WTC11 (cell line): Measurements from ENCODE around the gene PTPA. TPM values are rescaled to one million over a fixed set of nuclear protein-coding genes. Genes with fewer than 3 reads are reported as not detected.
"Not testable (repeated sequence)": the region's sequence is repeated elsewhere in the genome, so short reads cannot be mapped to it uniquely, and the experiment has no call there.

Experiments used
- ATAC-seq: fragments of 200-7000 bp; cut with Tn5 transposase; 2 replicates; pipeline ENCODE4 v1.10.0; 2021; ENCODE audit warnings: mild to moderate bottlenecking, moderate library complexity
- CTCF ChIA-PET: fragments of 300-600 bp; sonication (Branson Sonifier 250); formaldehyde crosslinking; loops from one replicate; lab custom pipeline; 2021; ENCODE audit warnings: antibody characterized with exemption; lab: Charles Lee
- POLR2A ChIA-PET: fragments of 350-600 bp; sonication (Branson Sonifier 250); formaldehyde crosslinking; loops from one replicate; lab custom pipeline; 2021; ENCODE audit warnings: antibody characterized with exemption; lab: Charles Lee
- DNase-seq: peaks from one replicate; pipeline ENCODE4 v3.0.0; 2021; ENCODE audit warnings: low spot score
- H3K27ac Mint-ChIP-seq: 2 replicates; pipeline ENCODE4 v1.8.0; 2021; ENCODE audit warnings: mixed read lengths
- H3K27me3 Mint-ChIP-seq: 2 replicates; pipeline ENCODE4 v1.8.0; 2021; ENCODE audit warnings: low read depth, mild to moderate bottlenecking, moderate library complexity, mixed read lengths
- H3K36me3 Mint-ChIP-seq: 2 replicates; pipeline ENCODE4 v1.8.0; 2021; ENCODE audit warnings: mixed read lengths
- H3K4me1 Mint-ChIP-seq: 2 replicates; pipeline ENCODE4 v1.8.0; 2022; ENCODE audit warnings: mixed read lengths
- H3K4me3 Mint-ChIP-seq: 2 replicates; pipeline ENCODE4 v1.8.0; 2021; ENCODE audit warnings: mild to moderate bottlenecking, moderate library complexity, mixed read lengths
- H3K9me3 Mint-ChIP-seq: 2 replicates; pipeline ENCODE4 v1.8.0; 2021; ENCODE audit warnings: mixed read lengths
- AFF4 ChIP-seq: sonication (generic); formaldehyde crosslinking; IDR thresholded peaks from 2 replicates; pipeline ENCODE4 v1.8.1; 2023; ENCODE audit warnings: mild to moderate bottlenecking, missing genetic modification reagents, borderline replicate concordance
- ETV6 ChIP-seq: sonication (generic); formaldehyde crosslinking; IDR thresholded peaks from 2 replicates; pipeline ENCODE4 v1.8.1; 2022; ENCODE audit warnings: mild to moderate bottlenecking, missing genetic modification reagents
- GTF2I ChIP-seq: fragments of 250-450 bp; sonication (Bioruptor Pico); conservative IDR thresholded peaks from 2 replicates; pipeline ENCODE4 v1.4.0; 2021; ENCODE audit warnings: mild to moderate bottlenecking
- IRF2 ChIP-seq: sonication (generic); formaldehyde crosslinking; IDR thresholded peaks from 2 replicates; pipeline ENCODE4 v1.8.0; 2022; ENCODE audit warnings: low read depth, missing genetic modification reagents, borderline replicate concordance
- MLX ChIP-seq: sonication (generic); formaldehyde crosslinking; IDR thresholded peaks from 2 replicates; pipeline ENCODE4 v1.8.1; 2023; ENCODE audit warnings: mild to moderate bottlenecking, missing genetic modification reagents, moderate library complexity
- MXD4 ChIP-seq: fragments of 250-450 bp; sonication (Bioruptor Pico); IDR thresholded peaks from 2 replicates; pipeline ENCODE4 v1.8.0; 2021; ENCODE audit warnings: mild to moderate bottlenecking, moderate library complexity, borderline replicate concordance
- NR1H2 ChIP-seq: sonication (generic); formaldehyde crosslinking; IDR thresholded peaks from 2 replicates; pipeline ENCODE4 v1.9.0; 2021; ENCODE audit warnings: mild to moderate bottlenecking, moderate library complexity, missing genetic modification reagents
- OVOL2 ChIP-seq: fragments of 250-450 bp; sonication (Bioruptor Pico); IDR thresholded peaks from 2 replicates; pipeline ENCODE4 v1.9.0; 2021; ENCODE audit warnings: mild to moderate bottlenecking, borderline replicate concordance
- SMAD3 ChIP-seq: sonication (generic); formaldehyde crosslinking; IDR thresholded peaks from 2 replicates; pipeline ENCODE4 v1.8.0; 2022; ENCODE audit warnings: missing genetic modification reagents, mild to moderate bottlenecking, borderline replicate concordance
- TEAD1 ChIP-seq: sonication (generic); formaldehyde crosslinking; IDR thresholded peaks from 2 replicates; pipeline ENCODE4 v1.8.0; 2022; ENCODE audit warnings: mild to moderate bottlenecking, missing genetic modification reagents
- ZNF121 ChIP-seq: sonication (generic); formaldehyde crosslinking; IDR thresholded peaks from 2 replicates; pipeline ENCODE4 v1.8.0; 2023; ENCODE audit warnings: missing genetic modification reagents
- ZNF232 ChIP-seq: sonication (generic); formaldehyde crosslinking; IDR thresholded peaks from 2 replicates; pipeline ENCODE4 v1.8.0; 2022; ENCODE audit warnings: mild to moderate bottlenecking, missing genetic modification reagents
- ZNF671 ChIP-seq: fragments of 250-450 bp; sonication (Bioruptor Pico); IDR thresholded peaks from 2 replicates; pipeline ENCODE4 v1.8.0; 2021; ENCODE audit warnings: mild to moderate bottlenecking
- total RNA-seq: library from RNA; stranded (reverse); gene quantifications from 3 replicates; pipeline ENCODE4 v1.2.3, GENCODE V29; 2021
- TF ChIP-seq, protein P1 (sequence below): sonication (generic); formaldehyde crosslinking; IDR thresholded peaks from 2 replicates; pipeline ENCODE4 v1.8.1; 2022; ENCODE audit warnings: mild to moderate bottlenecking, missing genetic modification reagents, moderate library complexity, borderline replicate concordance
- TF ChIP-seq, protein P2 (sequence below): sonication (generic); formaldehyde crosslinking; IDR thresholded peaks from 2 replicates; pipeline ENCODE4 v1.8.0; 2022; ENCODE audit warnings: missing genetic modification reagents
- TF ChIP-seq, protein P3 (sequence below): sonication (generic); formaldehyde crosslinking; IDR thresholded peaks from 2 replicates; pipeline ENCODE4 v1.8.1; 2023; ENCODE audit warnings: mild to moderate bottlenecking, missing genetic modification reagents
- TF ChIP-seq, protein P4 (sequence below): fragments of 250-450 bp; sonication (Bioruptor Pico); IDR thresholded peaks from 2 replicates; pipeline ENCODE4 v1.9.0; 2021; ENCODE audit warnings: mild to moderate bottlenecking, borderline replicate concordance

The PTPA gene
- total RNA-seq, 1 experiment from 2014 or later, result 186 TPM

GRCh38 chr9:129195606-129196005 is 84.4 kb downstream of the PTPA start (continued):
- TF ChIP-seq MLX (CRISPR knock-in tag) (no peak), ZNF232 (CRISPR knock-in tag) (no peak), GTF2I (CRISPR knock-in tag) (no peak), TEAD1 (no peak), SMAD3 (CRISPR knock-in tag) (no peak), ZNF671 (no peak), IRF2 (CRISPR knock-in tag) (no peak), AFF4 (CRISPR knock-in tag) (no peak)
- TF ChIP-seq, protein P1, sequence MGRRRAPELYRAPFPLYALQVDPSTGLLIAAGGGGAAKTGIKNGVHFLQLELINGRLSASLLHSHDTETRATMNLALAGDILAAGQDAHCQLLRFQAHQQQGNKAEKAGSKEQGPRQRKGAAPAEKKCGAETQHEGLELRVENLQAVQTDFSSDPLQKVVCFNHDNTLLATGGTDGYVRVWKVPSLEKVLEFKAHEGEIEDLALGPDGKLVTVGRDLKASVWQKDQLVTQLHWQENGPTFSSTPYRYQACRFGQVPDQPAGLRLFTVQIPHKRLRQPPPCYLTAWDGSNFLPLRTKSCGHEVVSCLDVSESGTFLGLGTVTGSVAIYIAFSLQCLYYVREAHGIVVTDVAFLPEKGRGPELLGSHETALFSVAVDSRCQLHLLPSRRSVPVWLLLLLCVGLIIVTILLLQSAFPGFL, result no peak
- TF ChIP-seq, protein P2, sequence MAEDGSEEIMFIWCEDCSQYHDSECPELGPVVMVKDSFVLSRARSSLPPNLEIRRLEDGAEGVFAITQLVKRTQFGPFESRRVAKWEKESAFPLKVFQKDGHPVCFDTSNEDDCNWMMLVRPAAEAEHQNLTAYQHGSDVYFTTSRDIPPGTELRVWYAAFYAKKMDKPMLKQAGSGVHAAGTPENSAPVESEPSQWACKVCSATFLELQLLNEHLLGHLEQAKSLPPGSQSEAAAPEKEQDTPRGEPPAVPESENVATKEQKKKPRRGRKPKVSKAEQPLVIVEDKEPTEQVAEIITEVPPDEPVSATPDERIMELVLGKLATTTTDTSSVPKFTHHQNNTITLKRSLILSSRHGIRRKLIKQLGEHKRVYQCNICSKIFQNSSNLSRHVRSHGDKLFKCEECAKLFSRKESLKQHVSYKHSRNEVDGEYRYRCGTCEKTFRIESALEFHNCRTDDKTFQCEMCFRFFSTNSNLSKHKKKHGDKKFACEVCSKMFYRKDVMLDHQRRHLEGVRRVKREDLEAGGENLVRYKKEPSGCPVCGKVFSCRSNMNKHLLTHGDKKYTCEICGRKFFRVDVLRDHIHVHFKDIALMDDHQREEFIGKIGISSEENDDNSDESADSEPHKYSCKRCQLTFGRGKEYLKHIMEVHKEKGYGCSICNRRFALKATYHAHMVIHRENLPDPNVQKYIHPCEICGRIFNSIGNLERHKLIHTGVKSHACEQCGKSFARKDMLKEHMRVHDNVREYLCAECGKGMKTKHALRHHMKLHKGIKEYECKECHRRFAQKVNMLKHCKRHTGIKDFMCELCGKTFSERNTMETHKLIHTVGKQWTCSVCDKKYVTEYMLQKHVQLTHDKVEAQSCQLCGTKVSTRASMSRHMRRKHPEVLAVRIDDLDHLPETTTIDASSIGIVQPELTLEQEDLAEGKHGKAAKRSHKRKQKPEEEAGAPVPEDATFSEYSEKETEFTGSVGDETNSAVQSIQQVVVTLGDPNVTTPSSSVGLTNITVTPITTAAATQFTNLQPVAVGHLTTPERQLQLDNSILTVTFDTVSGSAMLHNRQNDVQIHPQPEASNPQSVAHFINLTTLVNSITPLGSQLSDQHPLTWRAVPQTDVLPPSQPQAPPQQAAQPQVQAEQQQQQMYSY (CRISPR knock-in tag), result no peak
- TF ChIP-seq, protein P3, sequence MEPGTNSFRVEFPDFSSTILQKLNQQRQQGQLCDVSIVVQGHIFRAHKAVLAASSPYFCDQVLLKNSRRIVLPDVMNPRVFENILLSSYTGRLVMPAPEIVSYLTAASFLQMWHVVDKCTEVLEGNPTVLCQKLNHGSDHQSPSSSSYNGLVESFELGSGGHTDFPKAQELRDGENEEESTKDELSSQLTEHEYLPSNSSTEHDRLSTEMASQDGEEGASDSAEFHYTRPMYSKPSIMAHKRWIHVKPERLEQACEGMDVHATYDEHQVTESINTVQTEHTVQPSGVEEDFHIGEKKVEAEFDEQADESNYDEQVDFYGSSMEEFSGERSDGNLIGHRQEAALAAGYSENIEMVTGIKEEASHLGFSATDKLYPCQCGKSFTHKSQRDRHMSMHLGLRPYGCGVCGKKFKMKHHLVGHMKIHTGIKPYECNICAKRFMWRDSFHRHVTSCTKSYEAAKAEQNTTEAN (CRISPR knock-in tag), result no peak

DNA sequence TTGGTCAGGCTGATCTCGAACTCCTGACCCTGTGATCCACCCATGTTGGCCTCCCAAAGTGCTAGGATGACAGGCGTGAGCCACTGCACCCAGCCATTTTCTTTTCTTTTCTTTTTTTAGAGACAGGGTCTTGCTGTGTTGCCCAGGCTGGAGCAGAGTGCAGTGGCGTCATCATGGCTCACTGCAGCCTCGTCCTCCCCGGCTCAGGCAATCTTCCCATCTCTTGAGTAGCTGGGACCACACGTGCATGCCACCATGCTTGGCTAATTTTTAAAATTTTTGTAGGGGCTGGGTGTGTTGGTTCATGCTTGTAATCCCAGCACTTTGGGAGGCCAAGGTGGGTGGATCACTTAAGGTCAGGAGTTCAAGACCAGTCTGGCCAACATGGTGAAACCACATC is 85.8 kb downstream of the PTPA start:
- H3K9me3 Mint-ChIP-seq, POLR2A ChIA-PET, H3K36me3 Mint-ChIP-seq, H3K4me3 Mint-ChIP-seq, H3K27ac Mint-ChIP-seq, DNase-seq, ATAC-seq: not testable (repeated sequence)
- peak; percentile 47; the same call in 1 of the 2 replicates for TF ChIP-seq ZNF121 (CRISPR knock-in tag)
- CTCF ChIA-PET, result interaction anchor here (1.6 to 3.0 kb wide), 3 partner anchors 14 to 65 kb away, joined by 10 to 18 read pairs (median 13); no protein-coding TSS in a partner anchor
- peaks cover 55% of the 10 kb centered on the region for H3K27me3 Mint-ChIP-seq
- peaks cover 20% of the 10 kb centered on the region for H3K4me1 Mint-ChIP-seq

DNA sequence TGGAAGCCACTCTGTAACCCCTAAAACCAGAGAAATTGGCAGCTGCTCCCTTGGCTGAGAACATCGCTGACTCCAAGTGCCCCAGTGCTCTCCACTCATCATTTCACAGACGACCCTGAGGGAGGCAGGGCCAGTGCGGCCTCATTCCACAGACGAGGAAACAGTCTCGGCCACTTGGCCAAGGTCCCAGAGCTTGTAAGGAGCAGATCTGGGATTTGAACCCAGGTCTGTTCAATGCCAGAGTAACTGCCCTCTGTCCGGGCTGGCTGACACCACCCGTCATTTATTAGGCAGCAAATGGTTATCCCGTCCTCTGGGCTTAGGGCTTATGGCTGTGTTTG is 86.7 kb downstream of the PTPA start:
- no peaks in the 10 kb centered on the region for H3K36me3 Mint-ChIP-seq
- H3K4me3 Mint-ChIP-seq, result no peak overlapping the region
- DNase-seq, result no peak
- ChIA-PET POLR2A (no interaction called here), CTCF (interaction anchor here (0.6 to 3.0 kb wide), 6 partner anchors 14 to 408 kb away, joined by 3 to 18 read pairs (median 6); no protein-coding TSS in a partner anchor)
- H3K27me3 Mint-ChIP-seq, result peaks cover 46% of the 10 kb centered on the region
- no peaks in the 10 kb centered on the region for H3K9me3 Mint-ChIP-seq
- H3K27ac Mint-ChIP-seq, result no peak overlapping the region
- peaks cover 20% of the 10 kb centered on the region for H3K4me1 Mint-ChIP-seq
- ATAC-seq, result no peak
- TF ChIP-seq, protein P4, sequence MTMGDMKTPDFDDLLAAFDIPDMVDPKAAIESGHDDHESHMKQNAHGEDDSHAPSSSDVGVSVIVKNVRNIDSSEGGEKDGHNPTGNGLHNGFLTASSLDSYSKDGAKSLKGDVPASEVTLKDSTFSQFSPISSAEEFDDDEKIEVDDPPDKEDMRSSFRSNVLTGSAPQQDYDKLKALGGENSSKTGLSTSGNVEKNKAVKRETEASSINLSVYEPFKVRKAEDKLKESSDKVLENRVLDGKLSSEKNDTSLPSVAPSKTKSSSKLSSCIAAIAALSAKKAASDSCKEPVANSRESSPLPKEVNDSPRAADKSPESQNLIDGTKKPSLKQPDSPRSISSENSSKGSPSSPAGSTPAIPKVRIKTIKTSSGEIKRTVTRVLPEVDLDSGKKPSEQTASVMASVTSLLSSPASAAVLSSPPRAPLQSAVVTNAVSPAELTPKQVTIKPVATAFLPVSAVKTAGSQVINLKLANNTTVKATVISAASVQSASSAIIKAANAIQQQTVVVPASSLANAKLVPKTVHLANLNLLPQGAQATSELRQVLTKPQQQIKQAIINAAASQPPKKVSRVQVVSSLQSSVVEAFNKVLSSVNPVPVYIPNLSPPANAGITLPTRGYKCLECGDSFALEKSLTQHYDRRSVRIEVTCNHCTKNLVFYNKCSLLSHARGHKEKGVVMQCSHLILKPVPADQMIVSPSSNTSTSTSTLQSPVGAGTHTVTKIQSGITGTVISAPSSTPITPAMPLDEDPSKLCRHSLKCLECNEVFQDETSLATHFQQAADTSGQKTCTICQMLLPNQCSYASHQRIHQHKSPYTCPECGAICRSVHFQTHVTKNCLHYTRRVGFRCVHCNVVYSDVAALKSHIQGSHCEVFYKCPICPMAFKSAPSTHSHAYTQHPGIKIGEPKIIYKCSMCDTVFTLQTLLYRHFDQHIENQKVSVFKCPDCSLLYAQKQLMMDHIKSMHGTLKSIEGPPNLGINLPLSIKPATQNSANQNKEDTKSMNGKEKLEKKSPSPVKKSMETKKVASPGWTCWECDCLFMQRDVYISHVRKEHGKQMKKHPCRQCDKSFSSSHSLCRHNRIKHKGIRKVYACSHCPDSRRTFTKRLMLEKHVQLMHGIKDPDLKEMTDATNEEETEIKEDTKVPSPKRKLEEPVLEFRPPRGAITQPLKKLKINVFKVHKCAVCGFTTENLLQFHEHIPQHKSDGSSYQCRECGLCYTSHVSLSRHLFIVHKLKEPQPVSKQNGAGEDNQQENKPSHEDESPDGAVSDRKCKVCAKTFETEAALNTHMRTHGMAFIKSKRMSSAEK (CRISPR knock-in tag), result no peak
- TF ChIP-seq NR1H2 (CRISPR knock-in tag) (no peak), MXD4 (no peak), OVOL2 (CRISPR knock-in tag) (no peak), GTF2I (CRISPR knock-in tag) (no peak), ETV6 (CRISPR knock-in tag) (no peak)
- TF ChIP-seq, protein P3 (CRISPR knock-in tag), result no peak
